MCF 10A (cell line): ENCODE data around the gene HS1BP3. TPM values are rescaled to one million over a fixed set of nuclear protein-coding genes. Genes with fewer than 3 reads are reported as not detected.

ENCODE experiments used
- BruUV-seq: library from RNA; stranded (reverse); fragments of 400-500 nt; replicated peaks from 2 replicates; lab custom pipeline; 2021; lab: Mats Ljungman, UMichigan
- CTCF ChIA-PET: fragments of 300-600 bp; sonication (Branson Sonifier 250); formaldehyde crosslinking; extraction: SDS; loops from one replicate; lab custom pipeline; 2021; ENCODE audit warnings: antibody characterized with exemption, inconsistent platforms; lab: Yijun Ruan, JAX
- POLR2A ChIA-PET: fragments of 300-600, 350-650 bp; sonication (Branson Sonifier 250); formaldehyde crosslinking; extraction: SDS; loops from one replicate; lab custom pipeline; 2020; ENCODE audit warnings: antibody characterized with exemption, inconsistent platforms; lab: Yijun Ruan, JAX
- DNase-seq: peaks from one replicate; pipeline ENCODE4 v3.0.0-alpha.2; 2018; ENCODE audit not compliant: unreplicated experiment
- H3K27ac Mint-ChIP-seq: one replicate; pipeline ENCODE4 v1.8.0; 2022; ENCODE audit warnings: mild to moderate bottlenecking, low read depth, mixed read lengths; ENCODE audit not compliant: unreplicated experiment
- H3K27me3 Mint-ChIP-seq: one replicate; pipeline ENCODE4 v1.8.0; 2022; ENCODE audit warnings: mixed read lengths; ENCODE audit not compliant: insufficient read depth, unreplicated experiment
- H3K36me3 Mint-ChIP-seq: one replicate; pipeline ENCODE4 v1.8.0; 2022; ENCODE audit warnings: mild to moderate bottlenecking, moderate library complexity, mixed read lengths; ENCODE audit not compliant: insufficient read depth, unreplicated experiment
- H3K4me1 Mint-ChIP-seq: one replicate; pipeline ENCODE4 v1.8.0; 2022; ENCODE audit warnings: mixed read lengths; ENCODE audit not compliant: insufficient read depth, unreplicated experiment
- H3K4me3 Mint-ChIP-seq: one replicate; pipeline ENCODE4 v1.8.0; 2022; ENCODE audit warnings: mild to moderate bottlenecking, moderate library complexity, mixed read lengths; ENCODE audit not compliant: unreplicated experiment
- H3K9me3 Mint-ChIP-seq: one replicate; pipeline ENCODE4 v1.8.0; 2022; ENCODE audit warnings: mixed read lengths; ENCODE audit not compliant: unreplicated experiment
- intact Hi-C: fragments of 100-400 bp; cut with micrococcal nuclease; formaldehyde crosslinking; loops from 2 replicates; pipeline ENCODE4 v1.14.1; 2022
- total RNA-seq: library from RNA; stranded (reverse); gene quantifications from 2 replicates; pipeline ENCODE4 v1.2.3, GENCODE V29; 2022
- TF ChIP-seq, protein P1 (sequence below): fragments of 200-600 bp; IDR thresholded peaks from one replicate; pipeline ENCODE4 v1.8.0; 2022; ENCODE audit warnings: antibody characterized with exemption, mild to moderate bottlenecking; ENCODE audit not compliant: unreplicated experiment

HS1BP3 gene
- total RNA-seq, 1 experiment from 2014 or later, result 10.0 TPM

DNA sequence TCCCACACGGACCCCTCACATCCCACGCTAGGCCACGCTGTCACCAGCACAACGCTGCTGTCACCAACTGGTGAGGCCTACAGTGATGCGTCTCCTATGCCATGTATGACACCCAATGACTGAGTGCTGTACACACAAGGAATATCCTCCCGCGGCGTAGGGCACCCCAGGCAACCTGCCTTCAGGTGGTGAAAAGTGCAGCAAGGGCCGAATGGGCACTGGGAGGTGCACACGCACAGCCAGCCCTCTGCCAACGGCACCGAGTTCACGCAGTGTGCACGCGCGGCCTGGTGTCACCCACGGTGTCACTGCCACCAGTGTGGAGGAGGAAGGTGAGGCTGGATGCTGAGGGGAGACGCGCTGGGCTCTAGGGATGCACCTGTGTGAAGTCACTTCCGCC, 4.5 kb downstream of the HS1BP3 start:
- Mint-ChIP-seq H3K27me3 (no peaks in the 10 kb centered on the region), H3K36me3 (peaks cover 25% of the 10 kb centered on the region), H3K4me1 (peaks cover 34% of the 10 kb centered on the region), H3K9me3 (no peaks in the 10 kb centered on the region), H3K4me3 (no peak overlapping the region), H3K27ac (no peak overlapping the region)
- BruUV-seq, result no TSS peak
- POLR2A ChIA-PET, result no interaction called here
- CTCF ChIA-PET, result interaction anchor here (0.9 to 3.3 kb wide), 7 partner anchors 12 to 319 kb away, joined by 3 to 17 read pairs (median 3); no protein-coding TSS in a partner anchor
- intact Hi-C loops, result no loop called here
- DNase-seq, result no peak
- TF ChIP-seq, protein P1, sequence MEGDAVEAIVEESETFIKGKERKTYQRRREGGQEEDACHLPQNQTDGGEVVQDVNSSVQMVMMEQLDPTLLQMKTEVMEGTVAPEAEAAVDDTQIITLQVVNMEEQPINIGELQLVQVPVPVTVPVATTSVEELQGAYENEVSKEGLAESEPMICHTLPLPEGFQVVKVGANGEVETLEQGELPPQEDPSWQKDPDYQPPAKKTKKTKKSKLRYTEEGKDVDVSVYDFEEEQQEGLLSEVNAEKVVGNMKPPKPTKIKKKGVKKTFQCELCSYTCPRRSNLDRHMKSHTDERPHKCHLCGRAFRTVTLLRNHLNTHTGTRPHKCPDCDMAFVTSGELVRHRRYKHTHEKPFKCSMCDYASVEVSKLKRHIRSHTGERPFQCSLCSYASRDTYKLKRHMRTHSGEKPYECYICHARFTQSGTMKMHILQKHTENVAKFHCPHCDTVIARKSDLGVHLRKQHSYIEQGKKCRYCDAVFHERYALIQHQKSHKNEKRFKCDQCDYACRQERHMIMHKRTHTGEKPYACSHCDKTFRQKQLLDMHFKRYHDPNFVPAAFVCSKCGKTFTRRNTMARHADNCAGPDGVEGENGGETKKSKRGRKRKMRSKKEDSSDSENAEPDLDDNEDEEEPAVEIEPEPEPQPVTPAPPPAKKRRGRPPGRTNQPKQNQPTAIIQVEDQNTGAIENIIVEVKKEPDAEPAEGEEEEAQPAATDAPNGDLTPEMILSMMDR, result no peak

DNA sequence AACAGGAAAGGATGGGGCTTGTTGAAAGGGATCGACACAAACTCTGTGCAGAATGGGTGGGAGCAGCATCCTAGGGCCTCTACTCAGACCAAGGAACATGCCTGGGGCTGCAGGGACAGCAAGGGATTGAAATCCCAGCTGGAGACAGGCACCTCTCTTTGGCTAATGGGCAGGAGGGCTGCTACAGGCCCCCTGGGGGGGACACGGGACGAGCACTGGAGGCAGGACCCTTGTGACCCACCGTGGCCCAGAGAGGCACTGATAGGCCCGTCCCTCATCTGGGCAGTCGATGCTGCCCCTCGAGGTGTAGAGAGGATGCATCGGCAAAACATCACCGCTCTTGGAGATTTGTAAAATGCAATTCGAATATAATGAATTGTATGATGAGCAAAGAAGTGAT, 5.1 kb downstream of the HS1BP3 start:
- BruUV-seq, result no TSS peak
- no peak for DNase-seq
- H3K9me3 Mint-ChIP-seq, result no peaks in the 10 kb centered on the region

DNA sequence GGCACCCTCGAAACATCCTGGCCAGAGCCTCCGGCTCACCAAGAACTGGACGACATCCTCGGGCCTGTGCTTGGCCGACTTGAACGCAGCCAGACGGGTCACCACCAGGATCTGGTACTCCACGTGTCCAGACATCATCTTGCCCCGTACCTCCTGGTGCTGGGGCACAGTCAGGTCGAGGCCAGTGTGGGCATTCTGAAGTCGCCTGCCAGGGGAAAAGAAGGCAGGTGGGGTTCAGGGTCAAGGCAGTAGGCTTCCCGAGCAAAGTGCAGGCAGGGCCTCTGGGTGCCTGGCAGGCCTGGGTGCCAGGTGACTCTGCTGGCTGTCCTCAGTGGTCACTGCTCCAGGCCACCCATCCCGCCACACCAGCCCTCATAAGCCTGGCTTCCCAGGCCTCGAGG, 5.6 kb downstream of the HS1BP3 start:
- Mint-ChIP-seq H3K27ac (no peak overlapping the region), H3K36me3 (peaks cover 31% of the 10 kb centered on the region), H3K4me3 (no peak overlapping the region), H3K4me1 (peaks cover 36% of the 10 kb centered on the region), H3K9me3 (no peaks in the 10 kb centered on the region), H3K27me3 (no peaks in the 10 kb centered on the region)
- TF ChIP-seq, protein P1, result no peak
- ChIA-PET POLR2A (no interaction called here), CTCF (interaction anchor here (0.7 to 7.1 kb wide), 3 partner anchors 16 to 382 kb away, joined by 3 to 71 read pairs (median 3); no protein-coding TSS in a partner anchor)
- DNase-seq, result no peak
- intact Hi-C loops, result no loop called here
- no TSS peak for BruUV-seq

More for the DNA sequence above, 5.1 kb downstream of the HS1BP3 start:
- no peaks in the 10 kb centered on the region for H3K27me3 Mint-ChIP-seq
- no peak overlapping the region for H3K27ac Mint-ChIP-seq
- peaks cover 38% of the 10 kb centered on the region for H3K4me1 Mint-ChIP-seq
- TF ChIP-seq, protein P1, result no peak
- POLR2A ChIA-PET, result no interaction called here
- CTCF ChIA-PET, result interaction anchor here (0.7 to 7.1 kb wide), 5 partner anchors 15 to 382 kb away, joined by 3 to 71 read pairs (median 3); no protein-coding TSS in a partner anchor
- intact Hi-C loops, result no loop called here
- no peak overlapping the region for H3K4me3 Mint-ChIP-seq
- H3K36me3 Mint-ChIP-seq, result peaks cover 31% of the 10 kb centered on the region

DNA sequence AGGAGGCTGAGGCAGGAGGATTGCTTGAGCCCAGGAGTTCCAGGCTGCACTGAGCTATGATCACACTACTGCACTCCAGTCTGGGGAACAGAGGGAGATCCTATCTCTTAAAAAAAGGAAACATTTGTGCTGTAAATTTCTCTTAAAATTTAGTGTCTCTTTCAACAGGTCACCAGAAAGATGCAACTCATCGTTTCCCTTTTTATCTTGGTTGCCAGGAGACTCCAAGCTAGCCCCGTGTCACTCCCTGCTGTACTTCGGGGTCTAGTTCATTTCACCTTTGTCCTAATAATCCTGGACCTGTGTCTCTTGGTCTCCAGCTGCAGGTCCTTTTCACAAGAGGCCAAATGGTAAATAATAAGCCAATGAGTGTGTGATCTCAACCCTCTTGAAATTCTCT, 7.1 kb downstream of the HS1BP3 start:
- H3K9me3 Mint-ChIP-seq, result no peaks in the 10 kb centered on the region
- ChIA-PET POLR2A (interaction anchor here (0.5 to 1.2 kb wide), 2 partner anchors 204 to 229 kb away, joined by 3 to 5 read pairs; no protein-coding TSS in a partner anchor), CTCF (interaction anchor here (0.6 to 7.1 kb wide), 24 partner anchors 8 to 539 kb away, joined by 3 to 98 read pairs (median 9); partner anchors contain the start of genes HS1BP3 and RHOB)
- no peak overlapping the region for H3K27ac Mint-ChIP-seq
- intact Hi-C loops, result loop anchor here (5.0 kb wide), 1 partner anchor 542 kb away; no protein-coding TSS in a partner anchor
- H3K4me3 Mint-ChIP-seq, result no peak overlapping the region
- no peak for DNase-seq
- H3K4me1 Mint-ChIP-seq, result peaks cover 26% of the 10 kb centered on the region
- TF ChIP-seq, protein P1, result no peak
- H3K27me3 Mint-ChIP-seq, result no peaks in the 10 kb centered on the region
- peaks cover 31% of the 10 kb centered on the region for H3K36me3 Mint-ChIP-seq
- BruUV-seq, result no TSS peak
